Measurements from ENCODE around the gene SIK3.
"Not testable (repeated sequence)": the region's sequence is repeated elsewhere in the genome, so short reads cannot be mapped to it uniquely, and the experiment has no call there.

SIK3 gene

GRCh38 chr11:117121176-117121575 lies 22.9 kb upstream of the SIK3 start:
- no peak for DNase-seq (ENCODE audit: low read depth, low spot score)
- no peak overlapping the region for H3K4me3 ChIP-seq (ENCODE audit: low read depth, low read length)
- no peak for TF ChIP-seq CTCF (IDR thresholded peaks at IDR 0.05; ENCODE audit: low read depth, low read length)
- in situ Hi-C loops (cut with HindIII; ENCODE audit: low sequenced_read_pairs), result no loop called here

DNA sequence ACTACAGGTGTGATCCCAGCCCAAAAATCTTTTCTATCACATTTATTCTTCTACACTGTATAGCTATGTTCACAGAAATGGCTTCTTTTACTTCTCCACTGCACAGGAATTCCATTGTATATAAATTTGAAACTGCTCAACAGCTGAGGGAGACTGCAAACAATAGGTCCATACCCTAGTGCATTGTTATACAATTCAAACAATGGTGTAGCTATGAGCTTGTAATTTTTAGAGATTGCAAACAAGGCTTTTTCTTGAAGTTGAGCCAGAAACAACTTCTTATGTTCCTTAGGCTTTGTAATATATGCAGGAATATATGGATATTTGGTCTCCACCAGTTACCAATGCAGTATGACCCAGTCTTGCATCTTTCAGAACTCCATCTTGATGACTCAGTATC lies 19.5 kb upstream of the SIK3 start:
- in situ Hi-C loops (cut with HindIII; ENCODE audit: low sequenced_read_pairs), result no loop called here
- TF ChIP-seq CTCF (IDR thresholded peaks at IDR 0.05; ENCODE audit: low read depth, low read length), result no peak
- H3K4me3 ChIP-seq (ENCODE audit: low read depth, low read length), result no peak overlapping the region
- no peak for DNase-seq (ENCODE audit: low read depth, low spot score)

- H3K4me3 ChIP-seq (ENCODE audit: low read depth, low read length); in situ Hi-C loops (cut with HindIII; ENCODE audit: low sequenced_read_pairs); DNase-seq (ENCODE audit: low read depth, low spot score): not testable (repeated sequence)
Measured at GRCh38 chr11:117112939-117113338, 14.7 kb upstream of the SIK3 start.

GRCh38 chr11:117112497-117112896 lies 14.3 kb upstream of the SIK3 start:
- in situ Hi-C loops (cut with HindIII; ENCODE audit: low sequenced_read_pairs); H3K4me3 ChIP-seq (ENCODE audit: low read depth, low read length); DNase-seq (ENCODE audit: low read depth, low spot score): not testable (repeated sequence)

GRCh38 chr11:117110294-117110950 lies 12.2 kb upstream of the SIK3 start:
- H3K4me3 ChIP-seq (ENCODE audit: low read depth, low read length), result no peak overlapping the region
- DNase-seq (ENCODE audit: low read depth, low spot score), result no peak
- TF ChIP-seq CTCF (IDR thresholded peaks at IDR 0.05; ENCODE audit: low read depth, low read length), result no peak
- in situ Hi-C loops (cut with HindIII; ENCODE audit: low sequenced_read_pairs), result no loop called here

DNA sequence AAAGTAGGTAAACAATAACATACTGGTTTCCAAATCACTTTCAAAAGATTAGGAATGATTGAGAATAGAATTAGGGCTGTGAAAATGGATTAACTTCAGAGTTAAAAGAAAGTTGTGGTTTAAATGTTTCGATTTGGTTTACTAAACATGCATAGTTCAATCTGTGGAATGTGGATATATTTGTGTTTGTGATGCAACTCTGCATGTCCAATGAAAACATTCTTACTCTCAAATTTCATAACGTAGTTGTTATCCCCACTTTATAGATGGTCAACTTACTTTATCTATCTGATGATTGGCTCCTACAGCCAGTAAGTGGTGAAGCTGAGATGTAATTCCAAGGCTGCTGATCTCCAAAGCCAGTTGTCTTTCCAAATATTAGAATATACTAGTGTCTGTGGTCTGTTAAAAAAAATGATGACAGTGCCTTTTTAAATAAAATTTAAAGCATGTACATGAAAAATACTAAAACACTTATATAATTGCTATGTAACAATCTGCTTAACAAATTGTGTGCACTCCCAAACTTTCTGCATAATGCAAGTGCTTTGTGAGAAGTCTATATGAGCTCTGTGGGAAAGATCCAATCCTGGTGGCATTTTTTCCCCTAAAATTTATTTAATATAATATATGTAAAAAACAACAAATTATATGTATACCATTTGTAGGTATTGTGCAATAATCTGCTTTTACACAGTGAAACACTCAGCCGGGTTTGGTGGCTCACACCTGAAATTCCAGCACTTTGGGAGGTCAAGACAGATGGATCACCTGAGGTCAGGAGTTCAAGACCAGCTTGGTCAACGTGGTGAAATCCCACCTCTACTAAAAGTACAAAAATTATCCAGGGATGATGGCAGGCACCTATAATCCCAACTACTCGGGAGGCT lies 9.7 kb upstream of the SIK3 start:
- H3K4me3 ChIP-seq (ENCODE audit: low read depth, low read length), result no peak overlapping the region
- no peak for TF ChIP-seq CTCF (IDR thresholded peaks at IDR 0.05; ENCODE audit: low read depth, low read length)
- no peak for DNase-seq (ENCODE audit: low read depth, low spot score)
- in situ Hi-C loops (cut with HindIII; ENCODE audit: low sequenced_read_pairs), result no loop called here

- no peak overlapping the region for H3K4me3 ChIP-seq (ENCODE audit: low read depth, low read length)
- DNase-seq (ENCODE audit: low read depth, low spot score), result no peak
- no peak for TF ChIP-seq CTCF (IDR thresholded peaks at IDR 0.05; ENCODE audit: low read depth, low read length)
- in situ Hi-C loops (cut with HindIII; ENCODE audit: low sequenced_read_pairs), result no loop called here
Measured at GRCh38 chr11:117100556-117100955, 2.3 kb upstream of the SIK3 start.
